Spleen (tissue), 7 donors: ENCODE data around the gene MELTF.

ENCODE experiments used
- POLR2A ChIP-seq, 3 donors: fragments of 450-650 bp; IDR thresholded peaks; one replicate each; pipeline ENCODE4 v1.5.1; 2017; ENCODE audit warnings: antibody characterized with exemption in 3 of 3, mild to moderate bottlenecking in 1 of 3
- POLR2AphosphoS5 ChIP-seq, 3 donors: sonication (generic); formaldehyde crosslinking; IDR thresholded peaks; one replicate each; pipeline ENCODE4 v1.5.1; 2017; ENCODE audit warnings: antibody characterized with exemption in 3 of 3
- TF ChIP-seq, protein P1 (sequence below), 11 experiments: fragments of 200-600 bp in 7 of 11; fragments of 450-650 bp in 4 of 11; sonication (generic) in 4 of 11; IDR thresholded peaks in 8 of 11; conservative IDR thresholded peaks in 3 of 11; 1 replicate in 7 of 11; 2 replicates in 4 of 11; pipeline versions ENCODE4 v1.4.0 to v1.8.0; 2016 to 2021; ENCODE audit warnings: antibody characterized with exemption in 11 of 11, inconsistent platforms in 4 of 11, mild to moderate bottlenecking in 1 of 11
- donor health status: DM: no; HTN: no; CAD: no; lungs with moderate emphysema.
- donor health status: DM: no; HTN: no; CAD: no.
- donor health status: DM: no; HTN: no; CAD: no.

DNA sequence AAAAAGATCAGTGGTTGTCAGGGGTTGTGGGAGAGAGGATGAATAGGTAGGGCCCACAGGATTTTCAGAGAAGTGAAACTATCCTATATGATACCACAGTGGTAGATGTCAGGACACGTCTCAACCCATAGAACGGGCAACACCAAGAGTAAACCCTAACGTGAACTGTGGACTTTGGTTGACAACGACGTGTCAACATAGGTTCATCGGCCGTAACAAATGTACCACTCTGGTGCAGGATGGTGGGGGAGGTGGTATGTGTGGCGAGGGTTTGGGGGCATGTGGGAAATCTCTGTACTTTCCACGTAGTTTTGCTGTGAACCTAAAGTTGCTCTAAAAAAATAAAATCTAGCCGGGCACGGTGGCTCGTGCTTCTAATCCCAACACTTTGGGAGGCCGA lies 48.0 kb downstream of the MELTF start:
- TF ChIP-seq, protein P1, sequence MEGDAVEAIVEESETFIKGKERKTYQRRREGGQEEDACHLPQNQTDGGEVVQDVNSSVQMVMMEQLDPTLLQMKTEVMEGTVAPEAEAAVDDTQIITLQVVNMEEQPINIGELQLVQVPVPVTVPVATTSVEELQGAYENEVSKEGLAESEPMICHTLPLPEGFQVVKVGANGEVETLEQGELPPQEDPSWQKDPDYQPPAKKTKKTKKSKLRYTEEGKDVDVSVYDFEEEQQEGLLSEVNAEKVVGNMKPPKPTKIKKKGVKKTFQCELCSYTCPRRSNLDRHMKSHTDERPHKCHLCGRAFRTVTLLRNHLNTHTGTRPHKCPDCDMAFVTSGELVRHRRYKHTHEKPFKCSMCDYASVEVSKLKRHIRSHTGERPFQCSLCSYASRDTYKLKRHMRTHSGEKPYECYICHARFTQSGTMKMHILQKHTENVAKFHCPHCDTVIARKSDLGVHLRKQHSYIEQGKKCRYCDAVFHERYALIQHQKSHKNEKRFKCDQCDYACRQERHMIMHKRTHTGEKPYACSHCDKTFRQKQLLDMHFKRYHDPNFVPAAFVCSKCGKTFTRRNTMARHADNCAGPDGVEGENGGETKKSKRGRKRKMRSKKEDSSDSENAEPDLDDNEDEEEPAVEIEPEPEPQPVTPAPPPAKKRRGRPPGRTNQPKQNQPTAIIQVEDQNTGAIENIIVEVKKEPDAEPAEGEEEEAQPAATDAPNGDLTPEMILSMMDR (IDR thresholded peaks at IDR 0.05 in 8 of 11, conservative IDR thresholded peaks at IDR 0.05 in 3 of 11): no peak
- no peak for TF ChIP-seq POLR2A (IDR thresholded peaks at IDR 0.05)
- no peak for TF ChIP-seq POLR2AphosphoS5 (IDR thresholded peaks at IDR 0.05)
